ENCODE data around the gene CROCC2.

CROCC2 gene

DNA sequence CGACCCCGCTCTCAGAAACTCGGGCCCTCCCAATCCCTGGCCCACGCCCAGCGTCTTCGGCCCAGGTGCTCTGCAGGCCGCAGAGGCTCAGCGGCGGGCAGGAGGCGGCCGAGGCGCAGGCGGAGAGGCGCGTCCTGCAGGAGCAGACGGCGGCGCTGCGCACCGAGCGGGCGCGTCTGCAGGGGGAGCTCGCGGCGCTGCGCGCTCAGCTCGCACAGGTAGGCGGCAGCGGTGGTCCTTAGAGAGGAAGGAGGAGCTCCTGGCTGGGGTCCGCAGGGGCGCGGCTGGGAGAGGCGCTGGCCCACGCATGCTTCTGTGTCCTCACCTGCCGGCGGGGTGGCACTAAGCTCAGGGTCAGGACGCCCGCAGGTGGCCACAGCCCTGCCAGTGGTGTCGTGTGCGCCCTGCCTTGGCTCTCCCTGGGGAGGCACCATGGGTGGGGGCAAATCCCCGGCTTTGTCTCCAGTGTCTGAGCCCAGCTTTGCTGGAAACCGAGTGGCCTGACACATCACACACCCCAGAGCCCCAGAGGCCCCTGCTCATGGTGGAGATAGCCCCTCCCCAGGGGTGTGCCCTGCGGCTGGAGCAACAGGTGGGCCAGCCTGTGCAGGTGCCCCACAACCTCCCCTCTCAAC is 77.3 kb downstream of the CROCC2 start:
- in situ Hi-C loops (cut with MboI; ENCODE audit: low sequenced_read_pairs), result no loop called here

GRCh38 chr2:240983996-240984498 is 77.9 kb downstream of the CROCC2 start:
- in situ Hi-C loops (cut with MboI; ENCODE audit: low sequenced_read_pairs), result no loop called here

DNA sequence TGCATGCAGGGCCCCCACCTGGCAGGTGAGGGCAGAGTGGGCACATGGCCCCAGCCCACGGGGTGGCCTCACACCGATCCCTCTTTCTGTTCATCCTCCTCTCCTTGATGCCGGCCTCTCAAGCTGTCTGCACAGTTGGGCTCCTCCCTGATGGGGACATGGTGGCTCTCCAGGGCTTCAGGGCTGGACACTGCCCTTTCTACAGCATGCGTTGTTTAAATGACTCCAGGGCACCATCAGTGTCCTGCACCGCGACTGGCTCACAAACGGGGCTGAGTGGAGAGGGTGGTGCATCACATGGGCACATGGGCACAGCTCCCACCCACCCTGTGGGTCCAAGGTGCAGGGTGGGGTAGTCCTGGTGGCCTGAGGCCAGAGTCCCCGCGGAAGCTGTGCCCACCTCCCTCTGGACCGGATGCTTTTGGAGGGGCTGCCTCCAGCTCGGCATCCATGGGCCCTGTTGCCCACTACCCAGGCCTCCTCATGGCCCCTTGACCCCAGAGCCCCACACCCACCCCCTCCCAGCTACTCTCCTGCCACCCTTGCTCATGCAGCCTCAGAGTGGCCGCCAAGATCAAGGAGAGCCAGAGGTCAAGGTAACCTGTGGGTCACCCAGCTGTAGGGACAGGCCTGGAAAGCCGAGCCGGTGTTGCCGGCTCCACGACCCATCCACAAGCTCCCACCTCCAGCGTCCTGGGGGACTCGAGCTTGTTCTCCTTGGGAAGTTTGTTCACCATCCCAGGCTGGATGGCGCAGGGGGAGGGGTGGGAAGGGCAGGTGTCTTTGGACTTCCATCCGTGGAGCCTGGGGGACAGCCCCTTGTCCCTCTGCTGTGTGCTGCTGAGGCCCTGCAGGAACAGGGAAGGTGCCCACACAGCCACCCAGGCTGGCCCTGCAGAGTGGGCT is 80.0 kb downstream of the CROCC2 start:
- in situ Hi-C loops (cut with MboI; ENCODE audit: low sequenced_read_pairs), result no loop called here

DNA sequence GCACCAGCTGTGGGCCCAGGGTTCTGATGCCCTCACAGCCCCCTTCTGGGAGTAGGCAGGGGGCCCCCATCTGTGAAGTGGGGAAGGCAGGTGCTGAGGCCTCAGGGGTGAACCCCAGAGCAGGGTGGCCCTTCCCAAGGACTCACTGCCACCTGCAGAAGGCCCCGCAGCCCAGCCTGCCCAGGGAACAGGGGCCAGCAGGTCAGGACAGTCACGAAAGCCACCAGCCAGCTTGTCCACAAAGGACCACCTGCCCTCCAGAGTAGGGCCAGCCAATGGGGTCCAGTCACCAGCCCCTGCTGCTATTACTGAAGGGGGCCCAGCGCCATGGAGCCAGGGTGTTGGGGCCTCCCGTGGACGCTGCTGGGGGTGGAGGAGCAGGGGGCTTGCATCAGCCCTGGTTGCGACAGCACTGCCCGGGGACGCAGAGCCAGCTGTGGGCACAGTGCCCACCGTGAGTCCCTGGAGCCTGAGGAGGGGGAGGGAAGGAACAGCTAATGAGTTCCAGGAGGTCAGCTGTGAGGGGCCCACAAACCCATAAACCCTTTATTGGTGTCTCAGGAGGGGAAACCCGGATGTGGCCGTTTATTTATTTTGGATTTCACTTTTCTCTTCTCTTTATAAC is 80.8 kb downstream of the CROCC2 start:
- in situ Hi-C loops (cut with MboI; ENCODE audit: low sequenced_read_pairs), result no loop called here

- in situ Hi-C loops (cut with MboI; ENCODE audit: low sequenced_read_pairs), result no loop called here
Observed at GRCh38 chr2:240987588-240987987, 81.5 kb downstream of the CROCC2 start.

DNA sequence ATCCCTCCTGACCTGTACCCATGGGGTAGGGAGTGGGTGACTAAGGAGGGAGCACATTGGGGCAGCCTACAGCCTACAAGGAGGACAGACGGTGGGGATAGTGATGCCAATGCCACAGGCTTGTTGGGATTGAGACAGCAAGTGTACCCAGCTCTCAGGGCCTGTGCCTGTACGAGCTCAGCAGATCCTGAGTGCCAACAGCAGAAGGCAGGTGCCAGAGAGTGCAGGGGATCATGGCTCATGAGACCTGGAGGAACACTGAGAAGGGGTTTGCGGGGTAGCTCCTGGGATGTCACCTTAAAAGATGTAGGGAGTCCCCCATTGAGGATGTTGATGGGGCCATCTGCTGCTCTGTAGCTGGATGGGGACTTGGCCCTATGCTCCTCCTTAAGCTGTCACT is 82.0 kb downstream of the CROCC2 start:
- in situ Hi-C loops (cut with MboI; ENCODE audit: low sequenced_read_pairs), result no loop called here

DNA sequence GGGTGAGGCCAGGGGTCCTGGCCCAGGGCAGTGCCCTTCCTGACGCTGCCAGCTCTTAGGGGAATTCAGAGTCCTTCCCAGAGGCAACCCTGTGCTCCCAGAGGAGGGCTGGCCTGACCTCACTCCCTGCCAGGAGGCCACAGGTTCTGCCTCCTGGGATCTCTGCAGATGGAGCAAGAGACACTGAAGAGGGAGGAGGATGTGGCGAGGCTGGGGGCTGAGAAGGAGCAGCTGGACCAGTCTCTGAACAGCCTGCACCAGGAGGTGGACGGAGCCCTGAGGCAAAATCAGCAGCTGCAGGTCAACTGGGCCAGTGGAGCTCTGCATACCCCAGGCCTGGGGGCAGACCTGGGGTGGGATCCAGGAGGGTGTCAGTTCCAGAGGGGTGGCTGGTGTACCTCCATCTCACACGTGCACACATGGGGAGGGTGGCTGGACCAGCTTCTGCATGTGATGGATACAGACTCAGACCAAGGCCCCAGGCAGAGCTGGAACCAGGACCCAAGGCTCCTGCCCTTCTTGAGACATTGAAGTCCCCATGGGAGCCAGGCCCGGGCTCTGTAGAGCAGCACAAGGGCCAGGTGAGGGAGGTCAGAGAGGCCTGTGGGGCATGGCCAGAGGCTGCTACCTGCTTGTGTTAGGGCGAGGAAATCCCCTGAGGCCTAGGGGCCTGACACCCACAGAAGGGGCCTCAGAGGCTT is 82.6 kb downstream of the CROCC2 start:
- in situ Hi-C loops (cut with MboI; ENCODE audit: low sequenced_read_pairs), result no loop called here

DNA sequence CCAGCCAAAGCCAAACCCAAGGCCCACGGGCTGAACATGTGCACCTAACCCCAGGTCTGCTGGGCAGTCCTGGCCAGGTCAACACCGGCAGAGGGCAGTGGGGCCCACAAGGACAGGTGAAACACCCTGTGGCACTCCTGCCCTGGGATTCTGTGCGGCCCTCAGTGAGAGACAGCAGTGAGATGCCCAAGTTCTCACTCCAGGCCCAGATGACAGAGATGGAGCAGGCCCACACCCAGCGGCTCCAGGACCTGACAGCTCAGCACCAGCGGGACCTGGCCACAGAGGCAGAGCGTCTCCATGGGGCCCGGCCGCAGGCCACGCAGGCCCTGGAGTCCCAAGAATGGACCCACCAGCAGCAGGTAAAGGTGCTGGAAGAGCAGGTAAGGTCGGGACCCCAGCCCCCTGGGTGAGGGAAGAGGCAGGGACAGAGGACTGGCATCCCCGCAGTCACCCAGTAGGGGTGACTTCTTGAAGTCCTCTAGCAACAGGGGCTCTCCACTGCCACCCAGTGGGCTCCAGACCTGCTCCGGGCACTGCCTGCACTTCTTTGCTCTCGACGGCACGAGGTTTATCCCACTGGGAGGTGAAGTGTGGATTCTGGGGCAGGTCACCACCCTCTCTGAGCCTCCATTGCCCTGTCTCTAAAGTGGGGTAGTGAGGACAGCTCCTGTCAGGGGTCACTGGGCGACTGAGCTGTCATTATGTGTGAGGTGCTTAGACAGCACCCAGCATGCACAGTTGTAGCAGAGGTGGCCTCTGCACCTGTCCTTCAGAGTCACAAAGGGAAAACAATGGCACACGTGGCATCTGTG is 83.5 kb downstream of the CROCC2 start:
- in situ Hi-C loops (cut with MboI; ENCODE audit: low sequenced_read_pairs), result no loop called here

DNA sequence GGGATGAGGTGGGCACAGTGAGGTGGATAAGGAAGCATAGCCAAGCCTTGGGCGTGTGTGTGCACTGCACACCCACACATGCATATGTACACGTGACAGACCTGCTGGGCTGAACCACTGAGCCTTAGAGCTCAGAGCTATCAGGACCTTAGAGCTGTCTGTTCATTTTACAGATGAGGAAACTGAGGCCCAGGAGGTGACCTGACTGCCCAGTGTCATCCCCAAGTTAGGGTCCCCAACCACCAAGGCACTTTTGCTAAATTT is 84.1 kb downstream of the CROCC2 start:
- in situ Hi-C loops (cut with MboI; ENCODE audit: low sequenced_read_pairs), result no loop called here

- in situ Hi-C loops (cut with MboI; ENCODE audit: low sequenced_read_pairs), result no loop called here
Observed at GRCh38 chr2:240990726-240991377, 84.7 kb downstream of the CROCC2 start.

DNA sequence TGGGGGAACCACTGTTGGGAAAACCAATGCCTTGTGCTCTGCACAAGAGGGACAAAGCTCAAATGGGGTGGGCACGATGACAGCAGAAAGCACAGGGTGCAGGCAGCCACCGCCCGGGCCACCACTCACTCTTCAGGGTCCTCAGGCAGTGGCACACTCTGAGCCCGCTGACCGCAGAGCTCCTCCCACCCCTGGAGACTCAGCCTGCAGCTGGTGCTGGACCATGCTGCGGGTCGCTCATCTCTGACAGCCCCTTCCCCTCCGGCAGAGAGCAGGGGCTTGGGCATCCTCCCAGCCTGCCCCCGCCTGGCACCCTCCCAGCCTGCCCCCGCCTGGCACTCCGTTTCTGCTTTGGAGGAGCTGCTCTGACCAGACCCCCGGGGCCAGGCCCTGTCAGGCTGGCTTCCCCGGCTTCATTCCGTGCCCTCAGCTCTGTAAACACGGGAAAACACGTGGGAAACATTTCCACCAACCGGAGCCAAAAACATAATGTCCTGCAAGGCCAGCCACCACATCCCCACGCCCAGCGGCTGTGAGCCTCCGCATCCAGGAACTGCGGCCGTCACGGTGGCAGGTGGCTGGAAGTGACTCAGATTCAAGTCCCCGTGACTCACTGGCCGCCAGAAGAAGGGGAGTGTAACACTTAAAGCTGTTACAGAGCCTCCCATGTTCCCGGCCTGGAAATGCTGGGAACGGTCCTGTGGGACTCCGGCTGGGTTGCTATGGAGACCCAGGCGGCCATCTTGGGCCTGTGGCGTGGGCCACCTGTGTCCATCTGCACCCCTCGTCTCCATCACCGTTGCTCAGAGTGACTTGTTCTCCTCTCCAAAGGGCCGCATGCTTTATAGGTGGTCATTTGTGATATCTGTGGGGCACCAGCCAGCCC is 85.5 kb downstream of the CROCC2 start:
- in situ Hi-C loops (cut with MboI; ENCODE audit: low sequenced_read_pairs), result no loop called here

DNA sequence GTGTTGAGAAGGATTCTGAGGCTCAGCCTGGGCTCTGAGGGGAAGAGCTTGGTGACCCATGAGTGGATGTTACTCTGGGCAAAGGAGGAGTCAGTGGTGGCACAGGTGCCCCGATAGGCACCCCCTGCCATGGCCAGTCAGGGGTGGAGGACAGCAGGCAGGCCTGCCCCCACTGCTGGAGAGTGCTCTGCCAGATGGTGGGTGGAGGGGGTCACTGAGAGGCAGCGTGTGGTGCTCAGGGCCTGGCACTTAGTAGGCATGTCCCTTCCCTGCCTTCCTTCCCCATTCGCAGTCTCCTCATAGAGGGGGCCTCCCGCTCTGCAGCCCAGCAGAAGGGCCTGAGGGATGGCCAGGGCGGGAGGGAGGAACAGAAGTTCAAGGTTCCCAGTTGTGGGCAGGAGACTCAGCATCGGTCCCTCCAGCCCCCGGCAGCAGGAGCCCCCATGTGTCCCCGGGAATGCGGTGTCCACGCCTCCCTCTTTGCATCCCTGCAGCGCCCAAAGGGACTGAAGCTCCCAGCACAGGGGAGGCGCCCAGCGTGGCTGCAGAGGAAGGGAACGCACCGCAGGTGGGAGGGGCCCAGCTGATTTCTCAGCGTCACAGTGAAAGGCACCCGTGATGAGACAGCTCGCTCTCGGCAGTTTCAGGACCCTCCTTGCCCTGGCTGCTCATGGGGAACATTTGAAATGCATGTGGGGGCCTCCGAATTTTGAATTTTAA is 86.6 kb downstream of the CROCC2 start:
- in situ Hi-C loops (cut with MboI; ENCODE audit: low sequenced_read_pairs), result no loop called here

DNA sequence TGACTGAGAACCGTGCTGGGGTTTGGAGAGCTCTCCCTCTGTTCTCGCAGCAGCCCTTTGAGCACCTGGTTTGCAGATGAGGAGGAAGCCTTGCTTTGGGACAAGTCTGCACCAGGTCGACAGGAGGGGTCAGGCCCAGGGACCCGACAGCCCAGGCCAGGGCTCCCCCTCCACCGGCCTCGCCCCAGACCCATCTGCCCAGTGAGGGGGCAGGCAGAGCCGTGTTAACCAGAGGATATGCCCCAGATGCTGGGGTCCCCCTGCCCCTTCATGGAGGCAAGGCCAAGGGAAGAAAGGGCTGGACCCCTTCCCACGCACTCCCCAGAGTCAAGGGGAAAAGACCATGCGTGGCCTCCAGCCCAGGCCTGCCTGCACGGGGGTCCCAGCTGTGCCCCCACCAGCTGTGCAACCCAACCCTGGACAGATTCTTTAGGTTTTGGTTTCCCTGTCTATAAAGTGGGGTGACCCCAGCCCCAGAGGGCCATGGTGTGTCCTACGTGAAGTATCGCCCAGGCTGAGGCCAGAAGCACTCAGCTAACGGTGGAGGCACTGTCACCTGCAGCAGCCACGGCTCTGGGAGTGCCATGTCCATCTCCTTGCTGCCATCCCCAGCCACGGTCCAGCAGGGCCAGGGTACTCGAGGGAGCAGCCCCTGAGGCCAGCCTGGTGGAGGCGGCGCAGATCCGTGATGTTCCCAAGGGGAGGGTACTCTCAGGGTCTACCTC is 87.5 kb downstream of the CROCC2 start:
- in situ Hi-C loops (cut with MboI; ENCODE audit: low sequenced_read_pairs), result no loop called here

- in situ Hi-C loops (cut with MboI; ENCODE audit: low sequenced_read_pairs), result no loop called here
Observed at GRCh38 chr2:240994171-240994896, 88.2 kb downstream of the CROCC2 start.

DNA sequence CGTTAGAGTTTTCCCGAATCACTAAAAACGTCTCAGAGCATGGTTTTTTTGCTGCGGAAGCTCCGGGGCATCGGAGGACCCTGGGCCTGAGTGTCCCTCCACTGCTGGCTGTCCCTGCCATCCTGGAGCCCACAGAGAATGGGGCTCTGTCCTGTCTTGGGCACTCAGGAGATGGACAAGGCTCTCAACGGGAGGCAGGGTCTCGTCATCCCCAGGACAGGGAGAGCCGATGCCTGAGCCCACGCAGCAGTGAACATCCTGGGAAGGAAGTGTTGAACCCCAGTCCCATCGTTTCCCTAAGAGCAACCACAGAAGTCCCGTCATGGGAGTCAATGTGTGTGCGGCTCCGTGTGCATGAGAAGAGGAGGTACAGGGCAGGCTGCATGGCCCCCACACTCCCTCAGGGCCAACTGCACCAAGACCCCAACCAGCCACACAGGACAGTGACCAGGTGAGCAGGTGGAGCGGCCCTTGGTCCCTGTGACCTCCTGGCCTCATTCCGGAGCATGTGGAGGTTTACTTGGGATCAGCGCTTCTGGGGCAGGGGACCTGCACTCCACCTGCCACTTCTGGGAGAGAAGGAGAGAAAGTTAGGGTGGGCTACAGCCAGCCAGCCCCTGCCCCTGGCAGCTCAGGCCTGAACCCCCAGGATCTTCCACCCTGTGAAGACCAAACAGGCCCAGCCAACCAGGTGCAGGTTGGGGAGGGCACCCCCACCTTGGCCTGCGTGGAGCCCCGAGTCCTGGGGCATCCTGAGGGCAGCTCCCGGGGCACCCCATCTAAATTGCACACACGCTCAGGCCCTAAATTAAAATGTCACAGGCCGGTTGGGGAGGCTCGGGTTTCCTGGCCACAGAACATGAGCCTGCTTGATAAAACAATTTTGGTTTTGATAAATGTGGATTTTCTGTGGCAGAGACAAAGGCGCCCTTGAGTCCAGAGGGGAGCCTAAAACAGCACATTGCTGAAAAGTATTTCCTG is 89.2 kb downstream of the CROCC2 start:
- in situ Hi-C loops (cut with MboI; ENCODE audit: low sequenced_read_pairs), result no loop called here
